Natural killer cell (primary cell): ENCODE measurements around the gene NFIL3. TPM values are rescaled to one million over a fixed set of nuclear protein-coding genes. Genes with fewer than 3 reads are reported as not detected.
A peak's percentile ranks its signal among the peaks of the same experiment; 100 is the strongest.

Experiments
- ATAC-seq, 3 donors: fragments of 150-1000 bp in 2 of 3; fragments of 200-7000 bp in 1 of 3; cut with Tn5 transposase; 1 replicate in 1 of 3; 2 replicates in 2 of 3; pipeline ENCODE4 v1.10.0; 2021; ENCODE audit warnings: mild to moderate bottlenecking in 2 of 3, moderate library complexity in 2 of 3
- DNase-seq, 2 donors: peaks; one replicate each; pipeline versions ENCODE4 v3.0.0 to v3.0.0-alpha.2; 2013 to 2021; ENCODE audit warnings: mixed read lengths in 1 of 2
- H3K27ac ChIP-seq: one replicate; pipeline ENCODE4 v1.5.1; 2013; ENCODE audit warnings: mild to moderate bottlenecking, low read length
- H3K27me3 ChIP-seq: one replicate; pipeline ENCODE4 v1.6.1; 2013; ENCODE audit warnings: low read length; ENCODE audit not compliant: control insufficient read depth, insufficient read depth
- H3K36me3 ChIP-seq: one replicate; pipeline ENCODE4 v1.6.1; 2013; ENCODE audit warnings: low read length; ENCODE audit not compliant: control insufficient read depth, insufficient read depth
- H3K4me1 ChIP-seq: one replicate; pipeline ENCODE4 v1.6.1; 2013; ENCODE audit warnings: low read length; ENCODE audit not compliant: control insufficient read depth, insufficient read depth
- H3K4me3 ChIP-seq: one replicate; pipeline ENCODE4 v1.5.1; 2013; ENCODE audit warnings: low read length
- H3K9me3 ChIP-seq: one replicate; pipeline ENCODE4 v1.6.1; 2013; ENCODE audit warnings: low read length; ENCODE audit not compliant: control insufficient read depth, insufficient read depth
- H3K27ac Mint-ChIP-seq, 2 donors: one replicate each; pipeline ENCODE4 v1.8.0; 2022; ENCODE audit warnings: mild to moderate bottlenecking in 2 of 2, mixed read lengths in 2 of 2, moderate library complexity in 1 of 2
- H3K27me3 Mint-ChIP-seq, 2 donors: one replicate each; pipeline ENCODE4 v1.8.0; 2022; ENCODE audit warnings: low read depth in 2 of 2, mixed read lengths in 2 of 2
- H3K36me3 Mint-ChIP-seq: one replicate; pipeline ENCODE4 v1.8.0; 2022; ENCODE audit warnings: mixed read lengths
- H3K4me1 Mint-ChIP-seq, 2 donors: one replicate each; pipeline ENCODE4 v1.8.0; 2022; ENCODE audit warnings: mixed read lengths in 2 of 2
- H3K4me3 Mint-ChIP-seq: one replicate; pipeline ENCODE4 v1.8.0; 2022; ENCODE audit warnings: mild to moderate bottlenecking, moderate library complexity, mixed read lengths
- H3K9me3 Mint-ChIP-seq, 2 donors: one replicate each; pipeline ENCODE4 v1.8.0; 2022; ENCODE audit warnings: mixed read lengths in 2 of 2
- WGBS: methylation state at CpG from one replicate; pipeline ENCODE4 v1.1.7; 2013; ENCODE audit warnings: missing lambda C conversion rate; ENCODE audit not compliant: insufficient coverage; 5-methylcytosine and 5-hydroxymethylcytosine counted together
- intact Hi-C: fragments of 100-400 bp; cut with micrococcal nuclease; formaldehyde crosslinking; loops from one replicate; pipeline ENCODE4 v1.14.2; 2022
- total RNA-seq, 4 donors: library from RNA; stranded (reverse); fragments of 120-200 nt in 1 of 4; gene quantifications; one replicate each; pipeline versions ENCODE4 v1.2.3 to v1.2.4, GENCODE V29; 2013 to 2022
- TF ChIP-seq, protein P1 (sequence below): fragments of 200-600 bp; IDR thresholded peaks from one replicate; pipeline ENCODE4 v1.8.0; 2022; ENCODE audit warnings: antibody characterized with exemption

NFIL3 gene
- total RNA-seq, 3 donors from 2014 or later (not counting 1 experiment from before 2014, with no cell fraction given) = 94.6 to 98.0 (median 97.0) TPM

DNA sequence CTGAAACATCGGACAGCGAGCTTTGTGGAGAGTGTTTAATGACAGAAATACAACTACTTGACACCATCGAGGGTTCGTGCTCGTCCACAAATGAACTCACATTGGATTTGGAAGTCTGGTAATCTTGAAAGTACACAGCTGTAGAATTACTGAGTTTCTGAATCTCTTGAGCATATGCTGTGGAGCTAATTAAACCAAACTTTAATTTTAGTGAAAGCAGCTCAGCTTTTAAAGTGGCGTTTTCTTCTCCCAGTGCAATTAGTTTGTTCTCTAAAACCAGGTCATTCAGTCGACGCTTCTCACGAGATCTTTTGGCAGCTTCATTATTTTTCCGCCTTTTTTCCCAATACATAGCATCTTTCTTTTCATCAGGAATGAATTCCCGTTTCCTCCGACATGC is 13.5 kb downstream of the NFIL3 start:
- DNase-seq = no peak
- Mint-ChIP-seq H3K4me1 (peaks cover 44 to 54% of the 10 kb centered on the region in 2 donors), H3K4me3 (peak overlapping the region; percentile 61), H3K27me3 (no peaks in the 10 kb centered on the region), H3K27ac (peak overlapping the region; percentile 83 to 90), H3K36me3 (peaks cover 16% of the 10 kb centered on the region), H3K9me3 (no peaks in the 10 kb centered on the region)
- no peaks in the 10 kb centered on the region for H3K27me3 ChIP-seq
- 96% methylated on average over 12 of the region's 12 CpGs for WGBS
- peaks cover 8% of the 10 kb centered on the region for H3K36me3 ChIP-seq
- intact Hi-C loops = no loop called here
- no peak for ATAC-seq
- no peaks in the 10 kb centered on the region for H3K9me3 ChIP-seq
- H3K4me1 ChIP-seq = peaks cover 17% of the 10 kb centered on the region
- no peak overlapping the region for H3K27ac ChIP-seq
- TF ChIP-seq, protein P1, sequence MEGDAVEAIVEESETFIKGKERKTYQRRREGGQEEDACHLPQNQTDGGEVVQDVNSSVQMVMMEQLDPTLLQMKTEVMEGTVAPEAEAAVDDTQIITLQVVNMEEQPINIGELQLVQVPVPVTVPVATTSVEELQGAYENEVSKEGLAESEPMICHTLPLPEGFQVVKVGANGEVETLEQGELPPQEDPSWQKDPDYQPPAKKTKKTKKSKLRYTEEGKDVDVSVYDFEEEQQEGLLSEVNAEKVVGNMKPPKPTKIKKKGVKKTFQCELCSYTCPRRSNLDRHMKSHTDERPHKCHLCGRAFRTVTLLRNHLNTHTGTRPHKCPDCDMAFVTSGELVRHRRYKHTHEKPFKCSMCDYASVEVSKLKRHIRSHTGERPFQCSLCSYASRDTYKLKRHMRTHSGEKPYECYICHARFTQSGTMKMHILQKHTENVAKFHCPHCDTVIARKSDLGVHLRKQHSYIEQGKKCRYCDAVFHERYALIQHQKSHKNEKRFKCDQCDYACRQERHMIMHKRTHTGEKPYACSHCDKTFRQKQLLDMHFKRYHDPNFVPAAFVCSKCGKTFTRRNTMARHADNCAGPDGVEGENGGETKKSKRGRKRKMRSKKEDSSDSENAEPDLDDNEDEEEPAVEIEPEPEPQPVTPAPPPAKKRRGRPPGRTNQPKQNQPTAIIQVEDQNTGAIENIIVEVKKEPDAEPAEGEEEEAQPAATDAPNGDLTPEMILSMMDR = no peak
- no peak overlapping the region for H3K4me3 ChIP-seq

DNA sequence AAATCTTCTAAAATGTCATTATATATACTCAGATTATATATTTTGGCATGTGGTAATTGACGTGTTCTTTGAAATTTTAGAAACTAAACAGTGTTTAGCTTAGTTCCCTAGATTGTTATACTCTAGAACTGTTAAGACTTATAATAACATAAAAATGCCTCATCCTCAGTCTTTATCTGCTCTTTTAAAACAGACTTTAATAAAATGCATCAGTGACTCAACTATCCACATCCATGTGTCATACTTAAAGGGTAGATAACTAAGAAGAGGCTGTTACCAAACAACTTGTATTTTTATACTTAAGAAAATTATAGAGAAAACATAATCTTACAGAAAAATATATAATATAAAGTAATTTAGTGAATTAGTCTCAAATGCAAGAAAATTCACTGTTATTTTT is 15.2 kb downstream of the NFIL3 start:
- peaks cover 43 to 45% of the 10 kb centered on the region in 2 donors for H3K4me1 Mint-ChIP-seq

DNA sequence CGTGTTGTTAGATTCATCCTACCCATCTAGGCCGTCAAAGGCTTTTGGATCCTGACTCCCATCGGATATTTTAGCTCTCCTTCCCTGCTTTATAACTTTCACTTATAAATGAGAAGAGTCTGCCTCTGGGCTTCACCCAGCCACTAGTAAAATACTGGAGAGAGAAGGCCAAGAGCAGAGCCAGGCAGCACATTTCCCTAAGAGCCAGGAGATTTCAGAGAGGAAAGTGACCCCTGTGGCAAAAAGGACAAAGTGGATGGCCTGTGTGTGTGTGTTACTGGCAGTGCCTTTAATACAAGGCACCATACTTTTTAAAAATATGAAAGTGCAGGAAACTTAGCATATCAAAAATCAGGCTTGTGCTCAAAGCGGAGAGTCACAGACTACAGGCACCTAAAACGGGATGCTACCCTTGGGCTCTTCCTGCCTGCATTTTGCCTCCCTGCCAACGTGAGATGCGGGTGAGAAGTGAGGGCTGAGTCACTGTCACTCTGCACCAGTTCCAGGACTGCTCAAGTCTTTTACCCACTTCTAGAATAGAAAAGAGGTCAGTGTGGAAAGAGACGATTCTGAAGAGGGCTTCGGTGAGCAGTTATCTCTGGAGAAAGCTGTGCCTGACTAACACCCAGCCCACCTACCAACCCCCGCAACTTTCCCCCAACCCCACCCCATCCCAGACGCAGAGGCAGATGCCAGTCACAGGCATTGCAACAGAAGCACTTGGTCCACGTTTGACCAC is 15.9 kb downstream of the NFIL3 start:
- WGBS = 67% methylated on average over 12 of the region's 12 CpGs
- no peaks in the 10 kb centered on the region for H3K27me3 ChIP-seq
- no peaks in the 10 kb centered on the region for H3K27me3 Mint-ChIP-seq
- no peak overlapping the region for H3K27ac ChIP-seq
- peaks cover 46 to 49% of the 10 kb centered on the region in 2 donors for H3K4me1 Mint-ChIP-seq
- peaks cover 8% of the 10 kb centered on the region for H3K36me3 ChIP-seq
- no peaks in the 10 kb centered on the region for H3K9me3 Mint-ChIP-seq
- H3K36me3 Mint-ChIP-seq = peaks cover 16% of the 10 kb centered on the region
- intact Hi-C loops = no loop called here
- DNase-seq (no peak), ATAC-seq (peak; percentile 66 to 72 (median 70))
- peaks cover 14% of the 10 kb centered on the region for H3K4me1 ChIP-seq
- no peaks in the 10 kb centered on the region for H3K9me3 ChIP-seq
- peak overlapping the region; percentile 73 to 86 for H3K27ac Mint-ChIP-seq
- TF ChIP-seq, protein P1 = no peak
- peak overlapping the region; percentile 56 for H3K4me3 Mint-ChIP-seq
- no peak overlapping the region for H3K4me3 ChIP-seq

More for the DNA sequence above, 15.2 kb downstream of the NFIL3 start:
- Histone ChIP-seq H3K27me3 (no peaks in the 10 kb centered on the region), H3K9me3 (no peaks in the 10 kb centered on the region), H3K4me1 (peaks cover 14% of the 10 kb centered on the region), H3K27ac (no peak overlapping the region), H3K36me3 (peaks cover 8% of the 10 kb centered on the region), H3K4me3 (no peak overlapping the region)
- Mint-ChIP-seq H3K27me3 (no peaks in the 10 kb centered on the region), H3K4me3 (no peak overlapping the region), H3K9me3 (no peaks in the 10 kb centered on the region), H3K27ac (peak overlapping the region; percentile 73 to 86), H3K36me3 (peaks cover 16% of the 10 kb centered on the region)
- TF ChIP-seq, protein P1 = no peak
- no CpG with 5 or more reads among the region's 1 CpG for WGBS
- intact Hi-C loops = no loop called here
- no peak for ATAC-seq
- DNase-seq = no peak
